ENCODE results near the gene ZNF511.

Gene ZNF511

GRCh38 chr10:133308421-133309099 lies at the start of gene ZNF511, which contains the start of gene TUBGCP2:
ZNF511 (plus strand) TSS chr10:133308914; CDS start chr10:133308944, 30 bp downstream.
TUBGCP2 (minus strand) TSS chr10:133308872; CDS start chr10:133302941, 5,931 bp downstream.
- no peaks in the 10 kb centered on the region for H3K9me3 Mint-ChIP-seq
- peaks cover 27% of the 10 kb centered on the region for H3K36me3 Mint-ChIP-seq (ENCODE audit: low read depth)
- DNase-seq, result peak; percentile 88
- peaks cover 3% of the 10 kb centered on the region for H3K27me3 Mint-ChIP-seq (ENCODE audit: low read depth, poor library complexity)
- no peak for TF ChIP-seq CTCF (IDR thresholded peaks at IDR 0.05)
- H3K27ac Mint-ChIP-seq, result peak within 1 kb of the TSS; percentile 99
- peaks cover 43% of the 10 kb centered on the region for H3K4me1 Mint-ChIP-seq
- peak within 1 kb of the TSS; percentile 99 for H3K4me3 Mint-ChIP-seq

- H3K27ac Mint-ChIP-seq, result no peak overlapping the region
Measured at GRCh38 chr10:133259602-133259989, 49.1 kb upstream of the ZNF511 start.

GRCh38 chr10:133260895-133261725 lies 47.6 kb upstream of the ZNF511 start:
- Mint-ChIP-seq H3K36me3 (ENCODE audit: low read depth) (no peaks in the 10 kb centered on the region), H3K4me1 (peaks cover 38% of the 10 kb centered on the region), H3K9me3 (no peaks in the 10 kb centered on the region), H3K4me3 (peak overlapping the region; percentile 73), H3K27me3 (ENCODE audit: low read depth, poor library complexity) (peaks cover 13% of the 10 kb centered on the region), H3K27ac (peak overlapping the region; percentile 69)
- DNase-seq, result peak; percentile 50
- TF ChIP-seq CTCF (IDR thresholded peaks at IDR 0.05), result no peak

More at GRCh38 chr10:133259602-133259989, 49.1 kb upstream of the ZNF511 start:
- H3K4me3 Mint-ChIP-seq, result peak overlapping the region; percentile 73
- DNase-seq, result no peak
- H3K36me3 Mint-ChIP-seq (ENCODE audit: low read depth), result no peaks in the 10 kb centered on the region
- no peaks in the 10 kb centered on the region for H3K9me3 Mint-ChIP-seq
- no peak for TF ChIP-seq CTCF (IDR thresholded peaks at IDR 0.05)
- H3K27me3 Mint-ChIP-seq (ENCODE audit: low read depth, poor library complexity), result peaks cover 12% of the 10 kb centered on the region
- H3K4me1 Mint-ChIP-seq, result peaks cover 43% of the 10 kb centered on the region

- no peak overlapping the region for H3K27ac Mint-ChIP-seq
- H3K4me3 Mint-ChIP-seq, result peak overlapping the region; percentile 76
Measured at GRCh38 chr10:133261726-133262325, 46.9 kb upstream of the ZNF511 start.

DNA sequence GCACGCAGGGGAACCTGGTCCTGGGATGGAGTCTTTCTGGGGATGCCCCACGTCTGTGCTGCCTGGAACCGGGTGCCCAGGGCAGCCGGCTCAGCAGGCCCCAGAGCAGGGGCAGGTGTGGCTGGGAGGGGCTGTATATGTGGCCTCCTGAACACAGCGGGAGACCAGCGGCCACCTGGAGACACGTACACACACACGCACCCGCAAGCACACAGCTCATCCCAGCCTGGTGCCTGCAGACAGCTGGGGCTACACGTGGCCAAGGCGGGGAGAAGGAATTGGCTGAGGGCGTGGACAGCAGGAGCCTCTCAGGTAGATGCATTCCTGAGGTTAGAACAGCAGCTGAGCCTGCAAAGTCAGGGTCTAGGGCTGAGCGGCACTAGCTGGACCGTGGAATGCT lies 46.0 kb upstream of the ZNF511 start:
- Mint-ChIP-seq H3K9me3 (no peaks in the 10 kb centered on the region), H3K36me3 (ENCODE audit: low read depth) (no peaks in the 10 kb centered on the region), H3K27ac (no peak overlapping the region)

More at GRCh38 chr10:133261726-133262325, 46.9 kb upstream of the ZNF511 start:
- Mint-ChIP-seq H3K4me1 (peaks cover 37% of the 10 kb centered on the region), H3K9me3 (no peaks in the 10 kb centered on the region), H3K36me3 (ENCODE audit: low read depth) (no peaks in the 10 kb centered on the region), H3K27me3 (ENCODE audit: low read depth, poor library complexity) (peaks cover 14% of the 10 kb centered on the region)
- no peak for TF ChIP-seq CTCF (IDR thresholded peaks at IDR 0.05)
- DNase-seq, result peak; percentile 89

More for the DNA sequence above, 46.0 kb upstream of the ZNF511 start:
- Mint-ChIP-seq H3K4me3 (peak overlapping the region; percentile 76), H3K27me3 (ENCODE audit: low read depth, poor library complexity) (peaks cover 14% of the 10 kb centered on the region), H3K4me1 (peaks cover 28% of the 10 kb centered on the region)
- DNase-seq, result no peak
- no peak for TF ChIP-seq CTCF (IDR thresholded peaks at IDR 0.05)

All from nephron progenitor cell (in vitro differentiated cells).